BE2C (cell line): Measurements from ENCODE around the gene ANO10.

Experiments
- DNase-seq: peaks from one replicate; pipeline ENCODE4 v3.0.0-alpha.2; 2020
- H3K27me3 ChIP-seq: fragments of 250-450 bp; sonication (Bioruptor Pico); 2 replicates; pipeline ENCODE4 v1.5.1; 2020; ENCODE audit warnings: mild to moderate bottlenecking
- H3K36me3 ChIP-seq: fragments of 250-450 bp; sonication (Bioruptor Pico); 2 replicates; pipeline ENCODE4 v1.5.1; 2020; ENCODE audit warnings: mild to moderate bottlenecking
- H3K4me1 ChIP-seq: fragments of 250-450 bp; sonication (Bioruptor Pico); 2 replicates; pipeline ENCODE4 v1.5.1; 2020
- H3K4me3 ChIP-seq: 2 replicates; pipeline ENCODE4 v1.5.1; 2011; ENCODE audit warnings: low read depth, low read length
- H3K9me3 ChIP-seq: fragments of 250-450 bp; sonication (Bioruptor Pico); 2 replicates; pipeline ENCODE4 v1.5.1; 2020
- CTCF ChIP-seq: IDR thresholded peaks from 2 replicates; pipeline ENCODE4 v1.5.1; 2012; ENCODE audit warnings: mild to moderate bottlenecking, low read depth, low read length

The ANO10 gene

GRCh38 chr3:43340403-43340802 is 281.4 kb downstream of the ANO10 start:
- Histone ChIP-seq H3K36me3 (peaks cover 6% of the 10 kb centered on the region; the same call in 1 of the 2 replicates), H3K27me3 (no peaks in the 10 kb centered on the region), H3K9me3 (no peaks in the 10 kb centered on the region), H3K4me1 (no peaks in the 10 kb centered on the region), H3K4me3 (no peak overlapping the region)
- DNase-seq, result no peak
- no peak for TF ChIP-seq CTCF

GRCh38 chr3:43338295-43338694 is 283.5 kb downstream of the ANO10 start:
- DNase-seq, result no peak
- Histone ChIP-seq H3K4me1 (no peaks in the 10 kb centered on the region), H3K36me3 (peaks cover 6% of the 10 kb centered on the region; the same call in 1 of the 2 replicates), H3K4me3 (no peak overlapping the region), H3K9me3 (no peaks in the 10 kb centered on the region), H3K27me3 (no peaks in the 10 kb centered on the region)
- TF ChIP-seq CTCF, result no peak

GRCh38 chr3:43335799-43336198 is 286.0 kb downstream of the ANO10 start:
- Histone ChIP-seq H3K4me3 (no peak overlapping the region), H3K4me1 (no peaks in the 10 kb centered on the region), H3K9me3 (no peaks in the 10 kb centered on the region), H3K36me3 (peaks cover 6% of the 10 kb centered on the region; the same call in 1 of the 2 replicates), H3K27me3 (no peaks in the 10 kb centered on the region)
- TF ChIP-seq CTCF, result no peak
- no peak for DNase-seq

- no peaks in the 10 kb centered on the region for H3K4me1 ChIP-seq
- H3K9me3 ChIP-seq, result no peaks in the 10 kb centered on the region
- no peak for DNase-seq
- TF ChIP-seq CTCF, result no peak
- H3K4me3 ChIP-seq, result no peak overlapping the region
- no peaks in the 10 kb centered on the region for H3K27me3 ChIP-seq
- H3K36me3 ChIP-seq, result no peaks in the 10 kb centered on the region
Measured at GRCh38 chr3:43334976-43335375, 286.8 kb downstream of the ANO10 start.

- H3K9me3 ChIP-seq, result no peaks in the 10 kb centered on the region
- H3K4me1 ChIP-seq, result no peaks in the 10 kb centered on the region
- H3K36me3 ChIP-seq, result no peaks in the 10 kb centered on the region
- no peaks in the 10 kb centered on the region for H3K27me3 ChIP-seq
- no peak for DNase-seq
- no peak for TF ChIP-seq CTCF
- H3K4me3 ChIP-seq, result no peak overlapping the region
Measured at GRCh38 chr3:43331381-43331780, 290.4 kb downstream of the ANO10 start.

GRCh38 chr3:43330981-43331380 is 290.8 kb downstream of the ANO10 start:
- H3K36me3 ChIP-seq, result no peaks in the 10 kb centered on the region
- no peaks in the 10 kb centered on the region for H3K27me3 ChIP-seq
- no peak overlapping the region for H3K4me3 ChIP-seq
- H3K4me1 ChIP-seq, result no peaks in the 10 kb centered on the region
- no peaks in the 10 kb centered on the region for H3K9me3 ChIP-seq
- no peak for TF ChIP-seq CTCF
- DNase-seq, result no peak
